Left lobe of liver (tissue), 2 donors: ENCODE data around the gene DIPK2A. TPM values are rescaled to one million over a fixed set of nuclear protein-coding genes. Genes with fewer than 3 reads are reported as not detected.

Experiments used
- ATAC-seq: fragments of 200-7000 bp; cut with Tn5 transposase; one replicate; pipeline ENCODE4 v1.9.1; 2020; ENCODE audit warnings: mild to moderate bottlenecking, moderate library complexity
- DNase-seq: peaks from one replicate; pipeline ENCODE4 v3.0.0-alpha.2; 2020; ENCODE audit warnings: low spot score
- total RNA-seq: library from RNA; stranded (reverse); gene quantifications from one replicate; pipeline ENCODE4 v1.2.1, GENCODE V29; 2021
- donor health status: DM: no; HTN: no; CAD: no; lungs with moderate emphysema.
- donor health status: DM: no; HTN: yes; CAD: no.

Gene DIPK2A, protein sequence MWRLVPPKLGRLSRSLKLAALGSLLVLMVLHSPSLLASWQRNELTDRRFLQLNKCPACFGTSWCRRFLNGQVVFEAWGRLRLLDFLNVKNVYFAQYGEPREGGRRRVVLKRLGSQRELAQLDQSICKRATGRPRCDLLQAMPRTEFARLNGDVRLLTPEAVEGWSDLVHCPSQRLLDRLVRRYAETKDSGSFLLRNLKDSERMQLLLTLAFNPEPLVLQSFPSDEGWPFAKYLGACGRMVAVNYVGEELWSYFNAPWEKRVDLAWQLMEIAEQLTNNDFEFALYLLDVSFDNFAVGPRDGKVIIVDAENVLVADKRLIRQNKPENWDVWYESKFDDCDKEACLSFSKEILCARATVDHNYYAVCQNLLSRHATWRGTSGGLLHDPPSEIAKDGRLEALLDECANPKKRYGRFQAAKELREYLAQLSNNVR
- total RNA-seq: 9.5 TPM

DNA sequence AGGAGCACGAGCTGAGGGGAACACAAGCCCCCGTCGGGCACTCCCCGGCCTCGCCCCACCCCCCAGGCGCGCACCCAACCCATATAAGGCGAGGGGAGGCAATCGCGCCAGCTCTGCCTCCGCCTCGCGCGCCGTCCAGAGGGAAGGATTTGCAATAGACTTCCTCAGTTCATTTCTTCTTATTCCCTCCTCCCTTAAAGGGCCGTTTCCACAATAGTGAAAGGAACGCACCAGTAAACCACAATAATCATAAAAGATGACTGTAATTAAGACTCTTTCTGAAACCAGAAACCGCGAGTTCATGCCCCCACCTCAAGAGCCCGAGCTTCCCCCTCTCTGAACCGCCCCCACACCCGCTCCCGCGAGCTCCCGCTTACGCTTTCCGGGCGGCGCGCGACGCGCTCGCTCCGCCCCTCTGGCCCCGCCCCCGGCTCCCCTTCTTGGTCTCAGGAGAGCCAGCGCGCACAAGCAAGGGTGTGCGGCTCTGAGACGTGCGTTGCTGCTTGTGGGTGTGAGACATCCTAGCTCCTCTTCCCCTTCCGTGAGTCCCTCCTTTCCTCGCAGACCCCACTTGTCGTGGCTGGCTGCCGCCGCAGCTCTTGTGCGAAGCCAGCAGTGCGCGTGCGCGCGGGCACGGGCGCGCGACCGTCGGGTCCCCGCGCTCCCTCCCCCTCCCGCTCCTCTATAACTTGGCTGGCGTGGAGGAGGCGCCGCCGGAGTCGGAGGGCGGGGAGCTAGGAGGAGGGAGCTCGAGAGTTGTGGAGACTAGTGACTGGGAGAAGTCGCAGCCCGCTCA is at the start of gene DIPK2A:
Gene DIPK2A, plus strand, starts transcription at position 465 of the 796 bp plus-strand sequence. CDS start 510 bp downstream, outside the sequence.
- ATAC-seq (peak; percentile 79), DNase-seq (peak; percentile 94)

DNA sequence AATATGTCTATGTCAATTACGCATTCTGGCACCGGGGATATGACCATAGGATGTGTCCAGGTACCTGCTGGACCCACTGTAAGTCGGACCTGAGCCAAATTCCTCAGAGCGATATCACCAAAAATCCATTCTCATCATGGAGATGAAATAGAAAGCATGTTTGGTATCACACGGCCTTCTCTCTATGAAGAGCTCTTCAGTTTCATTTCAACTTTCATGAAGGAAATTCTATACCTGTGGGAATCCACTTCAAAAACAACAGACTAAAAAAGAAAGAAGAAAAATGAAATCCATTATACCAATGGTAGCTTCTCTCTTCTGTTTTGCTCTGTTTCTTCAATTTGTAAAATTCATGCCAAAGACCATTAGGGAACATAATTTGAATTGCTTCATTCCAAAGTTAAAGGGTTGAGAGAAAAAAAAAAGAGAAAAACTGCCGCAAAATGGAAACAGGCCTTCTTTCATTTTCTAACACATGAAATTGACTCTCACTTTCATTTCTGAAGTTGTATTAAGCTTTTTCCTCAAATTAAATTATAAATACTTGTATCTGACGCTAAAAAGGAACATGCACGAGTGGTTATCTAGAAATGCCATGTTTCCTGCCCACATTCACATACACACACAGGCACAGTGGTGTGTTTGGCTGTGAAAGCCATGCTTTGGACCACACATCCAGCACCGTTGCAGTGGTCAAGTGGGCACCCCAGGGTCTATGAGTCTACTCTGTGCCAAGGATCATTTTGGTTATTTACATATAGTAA is 46.9 kb upstream of the DIPK2A start:
- no peak for ATAC-seq
- no peak for DNase-seq

DNA sequence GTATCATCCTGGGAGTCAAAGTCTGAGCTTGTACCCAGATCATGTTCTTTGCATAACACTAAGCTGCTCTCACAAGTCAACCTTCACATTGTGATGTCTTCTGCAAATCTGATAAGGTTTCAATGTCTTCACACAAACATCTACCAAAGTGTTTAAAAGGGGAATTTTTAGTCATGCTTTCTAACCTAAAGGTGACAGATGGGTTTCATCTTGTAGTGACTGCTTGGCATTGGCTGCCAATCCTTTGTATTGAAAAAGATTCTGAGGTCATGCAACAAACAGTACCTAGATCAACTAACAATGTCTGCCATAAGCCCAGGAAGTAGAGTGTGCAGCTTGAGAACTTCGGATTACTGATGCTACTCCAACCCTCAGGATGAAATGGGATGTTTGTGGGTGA is 43.6 kb upstream of the DIPK2A start:
- ATAC-seq: no peak

DNA sequence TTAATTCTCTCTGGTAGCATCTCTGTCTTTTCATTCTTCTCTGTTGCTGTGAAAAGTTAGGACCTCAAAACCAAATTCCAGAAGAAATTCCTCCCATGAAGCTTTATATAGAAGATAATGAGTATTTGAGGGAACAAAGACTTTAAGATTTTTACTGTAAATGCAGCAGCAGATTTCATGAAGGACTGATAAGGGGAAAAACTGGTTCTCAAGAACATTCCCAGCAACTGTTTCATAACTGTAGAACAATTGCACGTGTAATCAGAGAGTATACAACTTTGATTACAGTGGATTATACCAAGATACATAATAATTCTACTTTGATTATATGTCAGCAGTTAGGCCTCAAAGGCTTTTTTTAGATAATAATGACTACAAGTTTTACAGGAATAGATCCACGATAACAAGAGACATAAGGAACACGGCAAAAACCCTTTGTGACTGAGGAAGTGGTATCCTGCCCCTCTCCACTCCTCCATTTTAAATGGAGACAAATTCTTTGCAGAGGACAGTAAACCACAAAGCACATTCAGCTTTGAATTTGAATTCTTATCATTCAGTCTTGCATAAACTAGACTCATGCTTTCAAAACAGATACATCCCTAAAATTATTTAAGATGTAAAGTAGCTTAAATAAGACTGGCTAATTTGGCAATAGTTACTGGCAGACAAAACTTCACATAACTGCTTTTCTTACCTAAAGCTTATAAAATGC is 42.9 kb upstream of the DIPK2A start:
- DNase-seq (no peak), ATAC-seq (no peak)

More for the DNA sequence above, 43.6 kb upstream of the DIPK2A start:
- no peak for DNase-seq

DNA sequence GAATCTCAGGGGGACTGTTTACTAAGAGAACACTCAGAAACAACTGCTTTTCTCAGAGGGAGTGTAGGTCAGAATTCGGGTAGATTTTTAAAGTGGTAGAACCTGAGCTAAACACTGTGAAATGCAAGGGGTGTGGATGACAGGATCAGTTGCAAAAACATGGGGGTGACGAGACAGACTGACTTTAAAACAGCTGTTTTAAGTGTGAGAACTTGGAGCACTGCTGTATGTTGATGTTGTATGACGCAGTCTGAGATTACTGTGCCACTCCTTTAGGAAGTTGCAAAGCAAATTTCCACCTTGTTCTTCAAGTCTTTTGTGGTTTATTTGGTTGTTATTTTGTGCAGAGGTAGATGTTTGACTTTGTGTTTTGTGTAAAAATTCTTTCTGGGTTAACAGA is 36.8 kb upstream of the DIPK2A start:
- ATAC-seq: no peak
- no peak for DNase-seq

DNA sequence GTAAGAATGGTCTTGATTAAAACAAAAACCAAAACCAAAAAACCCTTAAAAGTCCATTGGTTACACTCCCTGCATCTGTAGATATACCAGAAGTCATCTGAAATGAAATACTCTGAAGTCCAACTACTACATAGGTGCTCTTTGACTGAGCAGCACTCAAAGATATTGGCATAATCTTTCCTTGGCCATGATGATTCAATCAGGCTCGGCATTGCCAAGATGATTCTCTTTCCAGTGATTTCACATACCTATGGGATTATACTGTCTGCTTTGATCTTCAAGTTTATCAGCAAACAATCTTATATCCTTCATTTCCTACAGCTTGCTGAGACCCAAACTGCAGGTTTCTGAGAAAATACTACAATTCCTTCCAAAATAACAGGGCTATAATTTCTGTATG is 35.9 kb upstream of the DIPK2A start:
- DNase-seq (no peak), ATAC-seq (no peak)

DNA sequence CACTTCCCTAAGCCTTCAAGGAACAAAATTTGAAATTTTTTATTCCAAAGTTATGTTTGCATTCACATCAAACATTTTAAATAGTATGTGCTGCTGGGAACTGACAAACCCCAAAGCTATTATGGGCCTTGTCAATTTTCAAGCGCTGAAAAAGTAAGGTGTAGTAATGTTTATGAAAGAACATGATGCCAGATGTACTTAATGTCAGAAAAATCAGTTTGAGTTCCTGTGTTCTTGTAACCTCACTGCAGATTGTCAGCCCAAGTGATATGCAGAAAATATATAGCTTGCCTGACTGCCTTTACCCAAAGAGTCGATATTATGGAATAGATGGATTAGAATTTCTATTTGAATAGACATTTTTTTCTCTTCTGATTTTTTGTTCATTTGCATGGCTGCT is 20.8 kb upstream of the DIPK2A start:
- no peak for DNase-seq
- ATAC-seq: no peak

DNA sequence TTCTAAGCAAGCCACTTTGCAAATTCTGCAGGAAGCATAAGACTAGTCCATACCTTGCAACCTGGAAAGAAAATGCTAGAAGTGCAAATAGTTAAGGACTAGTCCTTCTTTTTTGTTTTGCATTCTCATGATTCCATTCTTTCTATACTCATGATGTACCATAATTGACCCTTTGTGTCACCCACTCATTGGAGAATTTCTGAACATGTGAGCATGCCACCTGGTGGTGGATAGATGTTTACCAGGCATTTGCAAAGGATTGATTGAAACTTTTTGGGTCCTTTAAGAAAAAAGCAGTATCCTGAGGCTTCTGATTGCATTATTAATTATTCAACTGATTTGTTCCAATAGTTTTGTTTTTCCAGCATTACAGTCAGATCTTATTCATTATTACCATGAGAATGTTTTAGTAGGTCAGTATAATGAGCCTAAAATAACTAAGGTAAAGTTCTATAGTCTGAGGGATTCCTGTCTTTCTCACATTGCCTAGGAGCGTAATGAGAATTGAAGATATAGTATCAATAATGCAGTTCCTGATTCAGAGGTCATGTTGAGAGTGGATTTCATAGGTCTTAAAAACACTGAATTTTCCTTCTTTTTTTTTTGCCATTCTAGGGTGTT is 20.2 kb upstream of the DIPK2A start:
- ATAC-seq: peak; percentile 62

DNA sequence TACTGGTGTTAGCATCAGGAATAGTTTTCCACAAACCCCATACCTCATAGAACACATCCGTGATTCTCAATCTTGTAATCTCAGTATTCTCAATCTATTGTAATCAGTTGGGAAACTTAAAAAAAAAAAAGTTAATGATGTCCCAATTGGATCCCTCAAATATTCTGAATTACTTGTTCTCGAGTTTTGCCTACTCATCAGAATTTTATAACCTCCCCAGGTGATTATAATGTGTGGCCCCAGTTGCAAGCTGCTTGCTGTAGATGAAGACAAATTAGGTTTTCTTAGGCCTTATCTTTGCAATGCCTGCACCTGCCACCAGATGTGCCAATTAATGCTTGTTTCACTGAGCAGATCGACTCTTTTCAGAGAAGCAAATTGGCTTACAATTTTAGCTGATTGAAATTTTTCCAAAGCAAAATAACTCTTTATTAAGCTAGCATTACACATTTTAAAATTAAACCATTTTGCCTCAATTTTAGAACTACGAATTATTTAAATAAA is 19.0 kb upstream of the DIPK2A start:
- no peak for ATAC-seq
- no peak for DNase-seq

More for the DNA sequence above, 20.2 kb upstream of the DIPK2A start:
- no peak for DNase-seq

DNA sequence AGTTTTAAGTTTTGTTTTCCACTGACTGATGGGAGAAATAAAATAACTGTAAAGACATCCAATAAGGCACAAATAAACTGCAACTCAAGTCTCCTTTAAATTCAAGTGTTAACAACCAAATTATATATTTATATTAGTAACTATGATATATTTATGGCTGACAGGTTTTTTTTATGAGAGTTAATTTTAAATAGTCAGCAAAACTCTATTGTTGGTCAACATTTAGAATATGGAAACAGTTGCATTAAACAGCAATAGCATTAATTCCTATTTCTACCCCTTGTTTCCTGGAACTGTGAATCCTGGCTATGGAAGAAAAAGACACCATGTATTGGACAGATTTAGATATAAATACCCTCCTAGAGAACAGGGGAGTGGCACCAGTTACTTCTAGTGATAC is 16.5 kb upstream of the DIPK2A start:
- DNase-seq (no peak), ATAC-seq (no peak)

DNA sequence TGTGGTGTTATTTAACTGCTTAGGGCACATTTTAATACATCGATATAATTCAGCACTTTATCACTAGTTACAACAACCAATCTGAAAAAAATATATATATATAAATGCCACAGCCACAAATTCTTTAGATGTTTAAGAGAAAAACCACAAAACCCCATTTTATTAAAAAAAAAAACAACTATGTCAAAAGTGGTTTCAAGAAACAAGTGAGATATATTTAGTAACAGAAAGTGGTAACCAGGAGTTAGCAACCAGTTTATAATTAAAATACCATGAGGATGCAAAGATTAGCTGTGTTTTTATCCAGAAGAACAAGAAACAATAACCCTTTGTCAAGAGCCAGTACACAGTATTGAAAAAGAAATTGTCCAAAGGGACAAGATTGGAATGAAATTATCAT is 14.8 kb upstream of the DIPK2A start:
- ATAC-seq (no peak), DNase-seq (no peak)

DNA sequence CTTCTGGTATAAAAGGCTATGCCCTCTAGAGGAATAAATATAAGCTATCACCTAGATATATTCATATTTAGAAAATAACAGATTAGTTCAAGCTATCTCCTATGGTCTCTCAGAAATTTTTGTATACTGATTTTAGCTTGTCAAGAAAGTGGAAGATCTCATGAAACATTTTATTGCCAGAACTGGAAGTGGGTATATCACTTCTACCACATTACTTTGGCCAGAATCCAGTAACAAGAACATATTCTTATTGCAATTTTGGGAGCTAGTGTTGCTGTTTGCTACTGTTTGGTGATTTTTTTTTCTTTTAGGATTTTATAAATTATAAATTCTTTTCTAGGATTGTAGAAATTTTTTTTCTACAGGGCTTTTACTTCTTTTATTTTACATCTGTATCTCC is 14.2 kb upstream of the DIPK2A start:
- ATAC-seq: no peak
- DNase-seq: no peak

DNA sequence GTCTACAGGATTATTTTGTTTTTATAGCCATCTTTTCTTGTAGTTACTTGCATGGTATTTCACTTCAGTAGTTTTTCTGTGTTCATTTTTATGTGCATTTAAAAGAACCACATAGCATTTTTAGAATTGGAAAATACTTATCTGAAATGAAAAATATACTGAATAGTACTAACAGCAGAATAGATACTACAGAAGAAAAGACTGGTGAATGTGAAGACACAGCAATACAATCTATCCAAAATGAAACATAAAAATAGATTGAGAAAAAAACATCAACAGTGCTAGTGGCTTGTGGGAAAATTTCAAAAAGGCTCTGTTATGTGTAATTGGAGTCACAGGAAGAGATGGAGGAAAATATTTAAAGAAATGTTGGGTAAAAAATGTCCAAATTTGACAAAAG is 12.7 kb upstream of the DIPK2A start:
- no peak for ATAC-seq
- DNase-seq: no peak

DNA sequence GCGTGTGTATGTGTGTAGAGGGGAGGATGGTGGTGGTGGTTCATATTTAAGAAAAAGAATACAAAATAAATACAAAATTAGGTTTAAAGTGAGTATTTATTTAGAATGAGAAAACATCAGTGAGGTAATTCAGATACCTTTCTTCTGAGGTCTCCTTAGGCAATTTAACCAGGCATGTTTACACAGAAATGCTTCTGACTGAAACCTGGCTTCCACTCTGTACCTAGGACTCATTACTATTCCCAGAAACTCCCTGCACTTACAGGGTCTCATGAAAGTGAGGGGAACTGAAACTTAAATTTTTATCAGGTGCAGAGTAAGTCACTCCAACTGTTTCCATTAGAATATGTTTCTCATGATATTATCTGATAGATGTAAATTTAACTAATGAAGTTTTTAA is 10.3 kb upstream of the DIPK2A start:
- no peak for ATAC-seq
- no peak for DNase-seq

DNA sequence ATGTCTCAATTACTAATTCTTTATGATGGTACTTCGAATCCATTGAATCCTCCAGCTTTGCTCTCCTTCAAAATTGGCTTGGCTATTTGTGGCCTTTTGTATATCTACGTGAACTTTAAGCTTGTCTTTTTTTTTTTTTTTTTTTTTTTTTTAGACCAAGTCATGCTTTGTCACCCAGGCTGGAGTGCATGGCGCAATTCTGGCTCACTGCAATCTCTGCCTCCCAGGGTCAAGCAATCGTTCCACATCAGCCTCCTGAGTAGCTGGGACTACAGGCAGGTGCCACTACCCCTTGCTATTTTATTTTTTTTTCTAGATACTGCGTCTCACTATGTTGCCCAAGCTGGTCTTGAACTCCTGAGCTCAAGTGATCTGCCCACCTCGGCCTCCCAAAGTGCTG is 7.7 kb upstream of the DIPK2A start:
- ATAC-seq: no peak
- DNase-seq: no peak

DNA sequence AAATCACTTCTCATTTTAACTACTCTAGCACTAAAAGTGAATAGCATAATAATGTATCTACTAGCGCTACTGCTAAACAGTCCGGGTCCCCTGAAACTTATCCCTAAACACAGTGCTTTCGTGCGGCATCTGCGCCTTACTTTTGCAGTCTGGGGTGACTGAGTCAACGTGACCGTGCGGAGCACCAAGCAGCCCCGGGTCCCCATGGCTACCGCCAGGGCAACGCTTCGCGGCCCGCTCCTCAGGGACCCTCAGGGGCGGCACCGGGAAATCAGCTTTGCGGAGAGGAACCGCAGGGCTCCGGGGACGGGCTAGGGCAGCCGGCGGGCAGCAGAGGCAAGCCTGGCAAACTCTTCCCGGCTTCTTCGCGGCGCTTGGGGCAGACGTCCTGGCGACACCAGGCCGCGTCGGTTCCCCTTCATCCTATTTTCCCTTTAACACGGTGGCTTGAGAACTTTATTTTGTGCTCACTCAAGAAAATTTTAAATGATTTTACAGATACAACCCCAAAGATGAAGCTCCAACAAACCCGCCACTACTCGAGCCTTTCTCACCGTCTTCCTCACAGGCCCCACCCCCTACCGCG is 757 bp upstream of the DIPK2A start:
- DNase-seq: peak; percentile 61
- ATAC-seq: peak; percentile 1

DNA sequence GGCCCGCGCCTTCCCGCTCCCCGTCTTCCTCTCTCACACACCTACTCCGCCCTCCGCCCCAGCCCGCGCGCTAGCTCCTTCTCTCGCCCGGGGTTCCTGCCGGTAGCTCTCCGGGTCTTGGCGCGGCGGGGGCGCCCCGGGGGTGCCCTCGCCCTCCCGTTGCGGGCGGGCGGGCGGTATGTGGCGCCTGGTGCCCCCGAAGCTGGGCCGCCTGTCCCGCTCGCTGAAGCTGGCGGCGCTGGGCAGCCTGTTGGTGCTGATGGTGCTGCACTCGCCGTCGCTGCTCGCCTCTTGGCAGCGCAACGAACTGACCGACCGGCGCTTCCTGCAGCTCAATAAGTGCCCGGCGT is 507 bp downstream of the DIPK2A start:
- peak; percentile 28 for ATAC-seq
- DNase-seq: no peak

DNA sequence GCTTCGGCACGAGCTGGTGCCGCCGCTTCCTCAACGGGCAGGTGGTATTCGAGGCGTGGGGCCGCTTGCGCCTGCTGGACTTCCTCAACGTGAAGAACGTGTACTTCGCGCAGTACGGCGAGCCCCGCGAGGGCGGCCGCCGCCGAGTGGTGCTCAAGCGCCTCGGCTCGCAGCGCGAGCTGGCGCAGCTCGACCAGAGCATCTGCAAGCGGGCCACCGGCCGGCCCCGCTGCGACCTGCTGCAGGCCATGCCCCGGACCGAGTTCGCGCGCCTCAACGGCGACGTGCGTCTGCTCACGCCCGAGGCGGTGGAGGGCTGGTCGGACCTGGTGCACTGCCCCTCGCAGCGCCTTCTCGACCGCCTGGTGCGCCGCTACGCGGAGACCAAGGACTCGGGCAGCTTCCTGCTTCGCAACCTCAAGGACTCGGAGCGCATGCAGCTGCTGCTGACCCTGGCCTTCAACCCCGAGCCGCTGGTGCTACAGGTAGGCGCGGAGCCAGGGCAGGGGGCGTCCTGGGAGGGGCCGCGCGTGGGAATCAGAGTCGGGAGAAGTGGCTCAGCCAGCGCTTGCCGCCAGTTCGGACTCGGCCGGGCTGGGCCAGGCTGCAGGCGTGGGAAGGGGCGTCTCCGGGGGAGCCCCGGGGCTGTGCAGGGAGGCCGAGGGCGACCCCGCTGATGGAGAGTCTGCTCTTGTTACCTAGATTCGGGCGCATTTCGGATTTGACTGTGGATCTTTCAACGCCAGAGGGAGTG is 1.1 kb downstream of the DIPK2A start:
- peak; percentile 61 for ATAC-seq
- peak; percentile 74 for DNase-seq
